ENCODE results near the gene DMXL2.

The DMXL2 gene

GRCh38 chr15:51589881-51590568, 32.5 kb downstream of the DMXL2 start:
- POLR2A ChIA-PET, result no interaction called here
- CTCF ChIA-PET, result no interaction called here
- no peak for TF ChIP-seq CTCF (IDR thresholded peaks at IDR 0.05; ENCODE audit: control extremely low read depth, extremely low read depth, low read depth, missing control alignments)
- peak; percentile 19 for DNase-seq (ENCODE audit: extremely low spot score)

GRCh38 chr15:51588966-51589365, 33.6 kb downstream of the DMXL2 start:
- DNase-seq (ENCODE audit: extremely low spot score), result no peak
- ChIA-PET CTCF (interaction anchor here (1.4 to 1.5 kb wide), 2 partner anchors 10 to 31 kb away, joined by 3 to 4 read pairs; no protein-coding TSS in a partner anchor), POLR2A (no interaction called here)
- TF ChIP-seq CTCF (IDR thresholded peaks at IDR 0.05; ENCODE audit: control extremely low read depth, extremely low read depth, low read depth, missing control alignments), result no peak

- ChIA-PET POLR2A (no interaction called here), CTCF (interaction anchor here (1.1 to 1.3 kb wide), 2 partner anchors 21 to 31 kb away, joined by 3 read pairs; no protein-coding TSS in a partner anchor)
- no peak for TF ChIP-seq CTCF (IDR thresholded peaks at IDR 0.05; ENCODE audit: control extremely low read depth, extremely low read depth, low read depth, missing control alignments)
- no peak for DNase-seq (ENCODE audit: extremely low spot score)
Observed at GRCh38 chr15:51585986-51586385, 36.6 kb downstream of the DMXL2 start.

- no peak for TF ChIP-seq CTCF (IDR thresholded peaks at IDR 0.05; ENCODE audit: control extremely low read depth, extremely low read depth, low read depth, missing control alignments)
- ChIA-PET POLR2A (no interaction called here), CTCF (no interaction called here)
- DNase-seq (ENCODE audit: extremely low spot score), result no peak
Observed at GRCh38 chr15:51580982-51581381, 41.6 kb downstream of the DMXL2 start.

- no peak for DNase-seq (ENCODE audit: extremely low spot score)
Observed at GRCh38 chr15:51580385-51580784, 42.2 kb downstream of the DMXL2 start.

GRCh38 chr15:51579012-51579411, 43.6 kb downstream of the DMXL2 start:
- no peak for TF ChIP-seq CTCF (IDR thresholded peaks at IDR 0.05; ENCODE audit: control extremely low read depth, extremely low read depth, low read depth, missing control alignments)
- ChIA-PET CTCF (interaction anchor here (0.9 to 1.8 kb wide), 2 partner anchors 10 kb away, joined by 4 to 6 read pairs; no protein-coding TSS in a partner anchor), POLR2A (no interaction called here)
- no peak for DNase-seq (ENCODE audit: extremely low spot score)

More at GRCh38 chr15:51580385-51580784, 42.2 kb downstream of the DMXL2 start:
- no peak for TF ChIP-seq CTCF (IDR thresholded peaks at IDR 0.05; ENCODE audit: control extremely low read depth, extremely low read depth, low read depth, missing control alignments)
- POLR2A ChIA-PET, result no interaction called here
- CTCF ChIA-PET, result interaction anchor here (1.8 kb wide), 1 partner anchor 11 kb away, joined by 6 read pairs; no protein-coding TSS in a partner anchor
